ENCODE measurements around the gene CSTB.

The CSTB gene

GRCh38 chr21:43810505-43811261 is 34.6 kb upstream of the CSTB start:
- DNase-seq (ENCODE audit: low read depth): peak; percentile 68
- TF ChIP-seq, protein P1, sequence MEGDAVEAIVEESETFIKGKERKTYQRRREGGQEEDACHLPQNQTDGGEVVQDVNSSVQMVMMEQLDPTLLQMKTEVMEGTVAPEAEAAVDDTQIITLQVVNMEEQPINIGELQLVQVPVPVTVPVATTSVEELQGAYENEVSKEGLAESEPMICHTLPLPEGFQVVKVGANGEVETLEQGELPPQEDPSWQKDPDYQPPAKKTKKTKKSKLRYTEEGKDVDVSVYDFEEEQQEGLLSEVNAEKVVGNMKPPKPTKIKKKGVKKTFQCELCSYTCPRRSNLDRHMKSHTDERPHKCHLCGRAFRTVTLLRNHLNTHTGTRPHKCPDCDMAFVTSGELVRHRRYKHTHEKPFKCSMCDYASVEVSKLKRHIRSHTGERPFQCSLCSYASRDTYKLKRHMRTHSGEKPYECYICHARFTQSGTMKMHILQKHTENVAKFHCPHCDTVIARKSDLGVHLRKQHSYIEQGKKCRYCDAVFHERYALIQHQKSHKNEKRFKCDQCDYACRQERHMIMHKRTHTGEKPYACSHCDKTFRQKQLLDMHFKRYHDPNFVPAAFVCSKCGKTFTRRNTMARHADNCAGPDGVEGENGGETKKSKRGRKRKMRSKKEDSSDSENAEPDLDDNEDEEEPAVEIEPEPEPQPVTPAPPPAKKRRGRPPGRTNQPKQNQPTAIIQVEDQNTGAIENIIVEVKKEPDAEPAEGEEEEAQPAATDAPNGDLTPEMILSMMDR (IDR thresholded peaks at IDR 0.05; ENCODE audit: insufficient read depth, low read depth, low read length, missing control alignments): peak; percentile 93
- peak overlapping the region; percentile 38 for H3K4me3 ChIP-seq (ENCODE audit: low read length)

DNA sequence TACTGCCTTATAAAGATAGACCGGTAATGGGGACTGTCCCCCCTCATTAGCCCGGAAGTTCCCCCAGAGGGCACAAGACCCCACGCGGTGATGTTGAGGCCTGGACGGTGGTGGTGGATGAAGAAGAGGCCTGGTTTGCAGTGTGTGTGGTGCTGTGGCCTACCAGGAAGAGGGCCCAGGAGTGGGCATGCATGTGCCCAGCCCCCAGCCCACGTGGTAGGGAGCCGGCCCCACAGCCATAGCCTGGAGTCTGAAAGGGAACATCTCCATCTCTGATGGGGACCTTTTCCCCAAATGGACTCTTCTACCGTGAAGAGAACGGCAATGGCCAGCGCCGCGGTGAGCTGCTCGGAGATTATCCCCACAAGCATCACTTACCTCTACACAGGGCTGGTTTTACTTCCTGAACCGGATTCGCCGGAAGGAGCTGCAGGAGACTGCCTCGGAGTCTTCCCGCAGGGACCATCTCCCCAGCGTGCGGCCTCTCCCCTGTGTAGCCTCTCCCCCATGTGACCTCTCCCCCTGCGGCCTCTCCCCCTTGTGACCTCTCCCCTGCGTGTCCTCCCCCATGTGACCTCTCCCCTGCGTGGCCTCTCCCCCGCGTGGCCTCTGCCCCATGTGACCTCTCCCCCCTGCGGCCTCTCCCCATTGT is 33.9 kb upstream of the CSTB start:
- TF ChIP-seq, protein P1 (IDR thresholded peaks at IDR 0.05; ENCODE audit: insufficient read depth, low read depth, low read length, missing control alignments): no peak
- H3K4me3 ChIP-seq (ENCODE audit: low read length): no peak overlapping the region
- peak; percentile 27 for DNase-seq (ENCODE audit: low read depth)

DNA sequence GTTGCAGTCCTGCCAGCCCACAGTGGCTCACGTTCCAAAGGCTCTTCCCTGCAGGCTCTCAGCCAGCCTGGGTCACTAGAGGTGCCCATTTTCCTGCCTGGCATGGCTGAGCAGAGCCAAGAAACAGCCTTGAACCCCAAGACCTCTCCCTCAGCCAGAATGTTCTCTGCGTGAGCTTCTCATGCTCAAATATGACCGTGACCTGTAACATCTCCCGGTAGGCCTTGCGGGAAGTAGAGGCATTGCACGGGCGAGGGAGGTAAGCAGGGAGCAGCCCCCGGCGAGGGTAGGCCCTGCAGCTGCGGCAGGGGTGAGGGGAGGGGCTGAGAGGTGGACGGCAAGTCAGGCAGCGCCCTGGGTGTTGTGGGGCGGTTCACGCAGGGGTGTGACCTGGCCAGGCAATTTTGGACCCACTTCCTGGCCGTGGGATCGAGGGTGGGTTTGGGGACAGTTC is 33.3 kb upstream of the CSTB start:
- H3K4me3 ChIP-seq (ENCODE audit: low read length): no peak overlapping the region
- TF ChIP-seq, protein P1 (IDR thresholded peaks at IDR 0.05; ENCODE audit: insufficient read depth, low read depth, low read length, missing control alignments): no peak
- DNase-seq (ENCODE audit: low read depth): no peak

DNA sequence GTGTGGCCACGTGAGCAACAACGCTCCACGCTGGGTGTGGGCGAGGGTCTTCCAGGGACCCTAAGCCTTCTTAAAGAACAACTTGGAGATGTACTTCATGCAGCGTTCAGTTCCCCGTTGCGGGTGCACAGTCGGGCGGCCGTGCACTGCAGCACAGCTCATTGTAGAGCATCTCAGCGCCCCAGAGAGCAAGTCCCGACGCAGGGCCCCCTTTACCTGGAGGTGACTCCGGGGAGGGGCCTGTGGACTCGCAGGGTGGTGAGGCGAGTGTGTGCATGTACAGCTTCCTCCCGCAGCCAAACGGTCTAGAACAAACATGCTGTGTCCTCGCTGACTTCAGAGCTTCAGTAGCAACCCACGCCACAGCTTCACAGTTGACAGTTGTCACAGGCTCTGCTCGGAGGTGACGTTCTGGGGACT is 32.7 kb upstream of the CSTB start:
- peak; percentile 61 for DNase-seq (ENCODE audit: low read depth)
- no peak overlapping the region for H3K4me3 ChIP-seq (ENCODE audit: low read length)
- TF ChIP-seq, protein P1 (IDR thresholded peaks at IDR 0.05; ENCODE audit: insufficient read depth, low read depth, low read length, missing control alignments): no peak

GRCh38 chr21:43808367-43808766 is 32.3 kb upstream of the CSTB start:
- TF ChIP-seq, protein P1 (IDR thresholded peaks at IDR 0.05; ENCODE audit: insufficient read depth, low read depth, low read length, missing control alignments): no peak
- DNase-seq (ENCODE audit: low read depth): no peak
- no peak overlapping the region for H3K4me3 ChIP-seq (ENCODE audit: low read length)

DNA sequence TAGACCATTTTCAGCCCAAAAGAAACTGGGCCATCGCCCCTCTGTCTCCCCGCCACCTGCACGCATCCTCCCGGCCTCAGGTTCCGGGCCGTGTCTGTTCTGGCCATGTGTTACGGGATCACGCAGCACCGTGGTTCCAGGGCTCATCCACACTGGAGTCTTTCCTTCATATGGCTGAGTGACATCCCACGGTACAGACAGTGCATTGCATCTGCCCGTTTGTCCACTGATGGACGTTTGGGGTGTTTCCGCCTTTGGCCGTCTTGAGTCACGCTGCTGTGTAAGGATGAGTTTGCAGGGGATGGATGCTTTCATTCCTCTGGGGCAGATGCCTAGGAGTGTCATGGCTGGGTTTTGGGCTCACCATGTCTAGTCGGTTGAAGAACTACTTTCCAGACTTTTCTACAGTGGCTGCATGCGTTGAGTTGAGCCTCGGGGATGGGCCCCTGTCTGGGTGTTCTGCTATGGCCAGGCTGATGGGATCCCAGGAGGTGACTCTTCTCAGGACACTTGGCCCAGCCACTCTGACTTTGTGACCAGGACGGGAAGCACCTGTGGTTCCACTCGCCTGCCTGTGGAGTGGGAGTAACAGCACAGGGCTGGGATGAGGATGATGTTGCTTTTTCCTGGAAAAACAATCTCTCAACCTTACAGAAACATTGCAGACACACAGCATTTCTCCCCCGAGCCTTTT is 30.1 kb upstream of the CSTB start:
- no peak overlapping the region for H3K4me3 ChIP-seq (ENCODE audit: low read length)
- no peak for DNase-seq (ENCODE audit: low read depth)
- TF ChIP-seq, protein P1 (IDR thresholded peaks at IDR 0.05; ENCODE audit: insufficient read depth, low read depth, low read length, missing control alignments): no peak
